HepG2 (cell line): ENCODE measurements around the gene TULP3. TPM values are rescaled to one million over a fixed set of nuclear protein-coding genes. Genes with fewer than 3 reads are reported as not detected.

Source experiments
- ATAC-seq: fragments of 200-7000 bp; cut with Tn5 transposase; 3 replicates; pipeline ENCODE4 v1.9.1; 2020; ENCODE audit warnings: mild to moderate bottlenecking, moderate library complexity
- BruUV-seq: library from RNA; stranded (reverse); fragments of 400-500 nt; replicated peaks from 2 replicates; lab custom pipeline; 2021; lab: Mats Ljungman, UMichigan
- CTCF ChIA-PET: fragments of 300-600 bp; formaldehyde crosslinking; extraction: SDS; loops from one replicate; lab custom pipeline; 2021; ENCODE audit warnings: low total read pairs, inconsistent platforms, low intra/inter-chr PET ratio; lab: Yijun Ruan, JAX
- POLR2A ChIA-PET: fragments of 350-600 bp; sonication (Branson Sonifier 250); formaldehyde crosslinking; loops from one replicate; lab custom pipeline; 2020; ENCODE audit warnings: antibody characterized with exemption, inconsistent platforms; lab: Yijun Ruan, JAX
- DNase-seq: peaks from one replicate; pipeline ENCODE4 v3.0.0-alpha.2; 2015; ENCODE audit warnings: low spot score
- FAIRE-seq: peaks from 3 replicates; lab custom pipeline; 2011; peaks lifted over from hg19 to GRCh38; lab: Jason Lieb, UNC
- H2AFZ ChIP-seq: one replicate; pipeline ENCODE4 v1.6.1; 2011; ENCODE audit warnings: low read length, inconsistent platforms
- H3K27ac ChIP-seq: fragments of 300-600 bp; 3 replicates; pipeline ENCODE4 v1.8.0; 2011; ENCODE audit warnings: mixed run types, mild to moderate bottlenecking, mixed read lengths, low read length, inconsistent platforms; ENCODE audit not compliant: insufficient read depth; ENCODE audit errors: extremely low read length
- H3K27me3 ChIP-seq, 2 experiments: fragments of 200-600 bp in 1 of 2; 2 replicates in 1 of 2; 3 replicates in 1 of 2; pipeline versions ENCODE4 v1.6.0 to v1.8.0; 2011; ENCODE audit warnings: low read length in 2 of 2, mild to moderate bottlenecking in 2 of 2, moderate library complexity in 2 of 2, inconsistent platforms in 1 of 2; ENCODE audit not compliant: insufficient read depth in 2 of 2, control insufficient read depth in 1 of 2
- H3K36me3 ChIP-seq, 2 experiments: fragments of 200-600 bp in 1 of 2; replicated peaks in 1 of 2; 2 replicates in 1 of 2; 3 replicates in 1 of 2; pipeline versions ENCODE4 v1.5.1 to v1.8.0; 2011; ENCODE audit warnings: low read length in 2 of 2, inconsistent platforms in 1 of 2; ENCODE audit not compliant: insufficient read depth in 2 of 2, control insufficient read depth in 1 of 2
- H3K4me1 ChIP-seq: 2 replicates; pipeline ENCODE4 v1.5.1; 2012; ENCODE audit warnings: low read length, inconsistent platforms; ENCODE audit not compliant: insufficient read depth
- H3K4me2 ChIP-seq: 2 replicates; pipeline ENCODE4 v1.6.0; 2011; ENCODE audit warnings: low read depth, low read length, inconsistent platforms
- H3K4me3 ChIP-seq, 3 experiments: fragments of 200-600 bp in 1 of 3; sonication (generic), shearing (Covaris generic) in 1 of 3; replicated peaks in 1 of 3; 2 replicates each; pipeline ENCODE4 v1.5.1; 2011 to 2016; ENCODE audit warnings: low read length in 3 of 3, inconsistent platforms in 2 of 3, low read depth in 2 of 3, mild to moderate bottlenecking in 2 of 3, control low read depth in 1 of 3, mixed read lengths in 1 of 3; ENCODE audit not compliant: insufficient read depth in 1 of 3
- H3K79me2 ChIP-seq: one replicate; pipeline ENCODE4 v1.6.1; 2011; ENCODE audit warnings: low read length, inconsistent platforms; ENCODE audit not compliant: insufficient read depth
- H3K9ac ChIP-seq: 2 replicates; pipeline ENCODE4 v1.6.0; 2011; ENCODE audit warnings: mild to moderate bottlenecking, low read depth, low read length, inconsistent platforms; ENCODE audit not compliant: insufficient read depth
- H3K9me3 ChIP-seq: 2 replicates; pipeline ENCODE4 v1.5.1; 2012; ENCODE audit warnings: mild to moderate bottlenecking, low read length
- H4K20me1 ChIP-seq: 2 replicates; pipeline ENCODE4 v1.6.0; 2011; ENCODE audit warnings: inconsistent platforms, mild to moderate bottlenecking, low read length, moderate library complexity; ENCODE audit not compliant: insufficient read depth
- AGO2 ChIP-seq: fragments of 200-400 bp; formaldehyde crosslinking; optimal IDR thresholded peaks from 2 replicates; pipeline ENCODE3; 2017; ENCODE audit warnings: mild to moderate bottlenecking, low read depth, low read length, moderate library complexity
- CBX2 ChIP-seq, 2 experiments: fragments of 200-600 bp in 1 of 2; sonication (generic); formaldehyde crosslinking in 1 of 2; IDR thresholded peaks; 2 replicates each; pipeline versions ENCODE4 v1.7.0 to v1.8.1; 2018 to 2022; ENCODE audit warnings: low read depth in 2 of 2, low read length in 1 of 2, mild to moderate bottlenecking in 1 of 2, missing genetic modification reagents in 1 of 2
- GATA4 ChIP-seq: sonication (generic); IDR thresholded peaks from 2 replicates; pipeline ENCODE4 v1.6.1; 2016; ENCODE audit warnings: antibody characterized with exemption, low read depth, borderline replicate concordance
- HCFC1 ChIP-seq: fragments of 150-350 bp; IDR thresholded peaks from 2 replicates; pipeline ENCODE4 v1.6.1; 2014; ENCODE audit warnings: low read depth, low read length
- IKZF4 ChIP-seq: sonication (generic); formaldehyde crosslinking; IDR thresholded peaks from 2 replicates; pipeline ENCODE4 v1.5.1; 2020; ENCODE audit warnings: borderline replicate concordance, mild to moderate bottlenecking, low read depth, missing genetic modification reagents; ENCODE audit errors: not compliant biosample characterization
- RBM22 ChIP-seq: fragments of 200-400 bp; formaldehyde crosslinking; optimal IDR thresholded peaks from 2 replicates; pipeline ENCODE3; 2017; ENCODE audit warnings: mild to moderate bottlenecking, low read length, moderate library complexity
- SMAD1 ChIP-seq: sonication (generic); formaldehyde crosslinking; IDR thresholded peaks from 2 replicates; pipeline ENCODE4 v1.4.0; 2020; ENCODE audit warnings: missing genetic modification reagents, low read depth, mild to moderate bottlenecking, borderline replicate concordance
- SP1 ChIP-seq, 2 experiments: fragments of 450-650 bp in 1 of 2; sonication (generic) in 1 of 2; formaldehyde crosslinking in 1 of 2; IDR thresholded peaks; 2 replicates each; pipeline versions ENCODE4 v1.4.0 to v1.6.1; 2016 to 2020; ENCODE audit warnings: missing genetic modification reagents in 1 of 2
- TP53 ChIP-seq: sonication (generic); formaldehyde crosslinking; conservative IDR thresholded peaks from 2 replicates; pipeline ENCODE4 v1.4.0; 2020; ENCODE audit warnings: missing genetic modification reagents
- ZBTB42 ChIP-seq: sonication (generic); formaldehyde crosslinking; IDR thresholded peaks from 2 replicates; pipeline ENCODE4 v1.5.0; 2020; ENCODE audit warnings: mild to moderate bottlenecking, missing genetic modification reagents
- ZNF615 ChIP-seq: sonication (generic); formaldehyde crosslinking; IDR thresholded peaks from 2 replicates; pipeline ENCODE4 v1.5.0; 2020; ENCODE audit warnings: mild to moderate bottlenecking, missing genetic modification reagents, borderline replicate concordance
- ZNF782 ChIP-seq: sonication (generic); formaldehyde crosslinking; IDR thresholded peaks from 2 replicates; pipeline ENCODE4 v1.4.0; 2020; ENCODE audit warnings: missing genetic modification reagents, mild to moderate bottlenecking, borderline replicate concordance
- ZNF883 ChIP-seq: sonication (generic); formaldehyde crosslinking; IDR thresholded peaks from 2 replicates; pipeline ENCODE4 v1.5.1; 2020; ENCODE audit warnings: mild to moderate bottlenecking, missing genetic modification reagents; ENCODE audit errors: not compliant biosample characterization
- WGBS: methylation state at CpG from one replicate; pipeline ENCODE4 v1.1.6; 2017; ENCODE audit warnings: low lambda C conversion rate; 5-methylcytosine and 5-hydroxymethylcytosine counted together
- in situ Hi-C: cut with HindIII; loops from 2 replicates; pipeline ENCODE4 v1.10.0; 2017; ENCODE audit warnings: low pct_unique_long_range_greater_than_20kb; ENCODE audit not compliant: extremely low pct_ligation_motif_present
- intact Hi-C: fragments of 100-400 bp; cut with micrococcal nuclease; formaldehyde crosslinking; loops from one replicate; pipeline ENCODE4 v1.10.0; 2022; ENCODE audit not compliant: unreplicated experiment
- polyA plus RNA-seq, 8 experiments: library from polyadenylated mRNA; depleted of rRNA in 3 of 8; stranded (reverse) in 7 of 8; unstranded in 1 of 8; fragments of >200 nt; fragmentation: Illumina TruSeq in 4 of 8; extraction: Trizol in 4 of 8; gene quantifications; 2 replicates each; pipeline versions ENCODE4 v1.2.1 to v1.2.3, GENCODE V29; 2011 to 2016; ENCODE audit warnings: low read depth in 4 of 8, missing spikeins in 1 of 8, mixed read lengths in 1 of 8; ENCODE audit not compliant: insufficient read depth in 1 of 8
- total RNA-seq, 5 experiments: library from RNA; depleted of rRNA; stranded (reverse); fragments of >200 nt; fragmentation: Illumina TruSeq; extraction: Trizol; gene quantifications; 2 replicates each; pipeline ENCODE4 v1.2.3, GENCODE V29; 2016; ENCODE audit warnings: low read depth in 1 of 5
- TF ChIP-seq, protein P1 (sequence below): sonication (generic); formaldehyde crosslinking; IDR thresholded peaks from 2 replicates; pipeline ENCODE4 v1.5.0; 2020; ENCODE audit warnings: mild to moderate bottlenecking, missing genetic modification reagents, moderate library complexity
- TF ChIP-seq, protein P2 (sequence below): sonication (generic); formaldehyde crosslinking; IDR thresholded peaks from 2 replicates; pipeline ENCODE4 v1.4.0; 2020; ENCODE audit warnings: missing genetic modification reagents, mild to moderate bottlenecking, borderline replicate concordance

TULP3 gene
- total and polyA plus RNA-seq, 2 of the 13 experiments (the other 11 are each of a cell fraction or from before 2014, with no cell fraction given) = 11.2 to 13.2 TPM

DNA sequence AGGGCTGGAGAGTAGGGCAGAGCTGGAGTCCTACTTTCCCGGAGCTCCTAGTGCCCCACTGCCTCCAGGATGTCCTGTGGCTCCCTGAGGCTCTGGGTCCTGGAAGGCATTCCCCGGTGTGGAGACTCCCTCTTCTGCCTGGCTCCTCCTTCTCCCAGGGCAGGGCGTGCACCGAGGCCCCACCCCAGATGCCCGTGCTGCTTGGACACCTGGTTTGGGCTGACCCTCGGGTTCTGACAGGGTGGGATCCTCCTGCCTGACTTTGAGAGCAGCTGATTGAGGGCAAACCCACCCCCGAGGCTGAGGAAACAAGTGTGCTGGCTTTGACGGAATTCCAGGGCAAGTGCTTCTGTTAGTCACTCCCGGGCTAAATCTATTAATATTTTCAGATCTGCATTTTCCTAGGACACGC lies 83.9 kb downstream of the TULP3 start:
- Histone ChIP-seq H3K79me2 (peaks cover 70% of the 10 kb centered on the region), H3K27me3 (no peaks in the 10 kb centered on the region), H3K9me3 (no peaks in the 10 kb centered on the region), H3K27ac (no peak overlapping the region), H3K9ac (no peak overlapping the region), H3K4me3 (no peak overlapping the region), H3K36me3 (peaks cover 16 to 53% of the 10 kb centered on the region in 2 experiments), H3K4me2 (no peak overlapping the region), H2AFZ (no peak overlapping the region), H3K4me1 (no peaks in the 10 kb centered on the region), H4K20me1 (peaks cover 8% of the 10 kb centered on the region; the same call in 1 of the 2 replicates)
- 93% methylated on average over 5 of the region's 10 CpGs for WGBS
- ATAC-seq (no peak), DNase-seq (no peak), FAIRE-seq (no peak)
- ChIA-PET POLR2A (no interaction called here), CTCF (no interaction called here)
- in situ Hi-C loops (no loop called here), intact Hi-C loops (no loop called here)
- BruUV-seq = no TSS peak
- TF ChIP-seq RBM22 (peak; percentile 76), CBX2 (IDR thresholded peaks at IDR 0.05; ENCODE audit: low read depth, low read length) (no peak), CBX2 (CRISPR knock-in tag; IDR thresholded peaks at IDR 0.05; ENCODE audit: low read depth) (no peak), AGO2 (peak; percentile 51)

DNA sequence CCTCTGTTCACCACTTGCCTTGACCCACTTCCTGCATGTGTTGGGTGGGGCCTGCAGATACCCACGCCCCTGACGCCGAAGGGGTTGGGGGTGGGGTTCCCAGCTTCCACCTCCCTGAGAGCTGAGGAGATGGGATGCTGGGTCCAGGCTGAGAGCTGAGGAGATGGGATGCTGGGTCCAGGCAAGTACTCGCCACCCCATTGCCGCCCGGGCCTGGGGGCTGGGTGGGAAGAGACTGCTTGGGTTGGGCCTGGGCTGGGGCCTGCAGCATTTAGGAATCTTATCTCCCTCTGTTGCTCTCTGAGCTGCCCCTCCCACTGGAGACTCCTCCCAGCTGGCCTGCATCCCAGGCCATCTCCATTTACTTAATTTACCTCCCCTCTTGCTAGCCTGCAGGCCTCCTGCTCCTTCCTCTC lies 85.9 kb downstream of the TULP3 start:
- Histone ChIP-seq H2AFZ (no peak overlapping the region), H3K4me2 (no peak overlapping the region), H4K20me1 (peaks cover 10% of the 10 kb centered on the region; the same call in 1 of the 2 replicates), H3K27me3 (no peaks in the 10 kb centered on the region), H3K79me2 (peaks cover 70% of the 10 kb centered on the region), H3K9me3 (no peaks in the 10 kb centered on the region), H3K27ac (no peak overlapping the region), H3K4me3 (no peak overlapping the region), H3K36me3 (peaks cover 20 to 57% of the 10 kb centered on the region in 2 experiments; a peak in 4 of 5 replicates), H3K9ac (no peak overlapping the region), H3K4me1 (no peaks in the 10 kb centered on the region)
- in situ Hi-C loops (no loop called here), intact Hi-C loops (no loop called here)
- WGBS = no CpG with 5 or more reads among the region's 6 CpGs
- ATAC-seq = no peak
- DNase-seq = no peak
- POLR2A ChIA-PET = no interaction called here
- FAIRE-seq = no peak
- no TSS peak for BruUV-seq
- CTCF ChIA-PET = no interaction called here
- TF ChIP-seq, protein P1, sequence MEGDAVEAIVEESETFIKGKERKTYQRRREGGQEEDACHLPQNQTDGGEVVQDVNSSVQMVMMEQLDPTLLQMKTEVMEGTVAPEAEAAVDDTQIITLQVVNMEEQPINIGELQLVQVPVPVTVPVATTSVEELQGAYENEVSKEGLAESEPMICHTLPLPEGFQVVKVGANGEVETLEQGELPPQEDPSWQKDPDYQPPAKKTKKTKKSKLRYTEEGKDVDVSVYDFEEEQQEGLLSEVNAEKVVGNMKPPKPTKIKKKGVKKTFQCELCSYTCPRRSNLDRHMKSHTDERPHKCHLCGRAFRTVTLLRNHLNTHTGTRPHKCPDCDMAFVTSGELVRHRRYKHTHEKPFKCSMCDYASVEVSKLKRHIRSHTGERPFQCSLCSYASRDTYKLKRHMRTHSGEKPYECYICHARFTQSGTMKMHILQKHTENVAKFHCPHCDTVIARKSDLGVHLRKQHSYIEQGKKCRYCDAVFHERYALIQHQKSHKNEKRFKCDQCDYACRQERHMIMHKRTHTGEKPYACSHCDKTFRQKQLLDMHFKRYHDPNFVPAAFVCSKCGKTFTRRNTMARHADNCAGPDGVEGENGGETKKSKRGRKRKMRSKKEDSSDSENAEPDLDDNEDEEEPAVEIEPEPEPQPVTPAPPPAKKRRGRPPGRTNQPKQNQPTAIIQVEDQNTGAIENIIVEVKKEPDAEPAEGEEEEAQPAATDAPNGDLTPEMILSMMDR (CRISPR knock-in tag) = no peak
- TF ChIP-seq IKZF4 = no peak
- TF ChIP-seq HCFC1 = no peak
- no peak for TF ChIP-seq ZNF782
- TF ChIP-seq, protein P2, sequence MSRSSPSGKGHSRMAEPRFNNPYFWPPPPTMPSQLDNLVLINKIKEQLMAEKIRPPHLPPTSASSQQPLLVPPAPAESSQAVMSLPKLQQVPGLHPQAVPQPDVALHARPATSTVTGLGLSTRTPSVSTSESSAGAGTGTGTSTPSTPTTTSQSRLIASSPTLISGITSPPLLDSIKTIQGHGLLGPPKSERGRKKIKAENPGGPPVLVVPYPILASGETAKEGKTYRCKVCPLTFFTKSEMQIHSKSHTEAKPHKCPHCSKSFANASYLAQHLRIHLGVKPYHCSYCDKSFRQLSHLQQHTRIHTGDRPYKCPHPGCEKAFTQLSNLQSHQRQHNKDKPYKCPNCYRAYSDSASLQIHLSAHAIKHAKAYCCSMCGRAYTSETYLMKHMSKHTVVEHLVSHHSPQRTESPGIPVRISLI = no peak
- no peak for TF ChIP-seq SP1 (IDR thresholded peaks at IDR 0.05)
- TF ChIP-seq SP1 (CRISPR knock-in tag; IDR thresholded peaks at IDR 0.05) = no peak
- no peak for TF ChIP-seq GATA4
- no peak for TF ChIP-seq ZNF615 (CRISPR knock-in tag)
- no peak for TF ChIP-seq ZNF883 (CRISPR knock-in tag)
- TF ChIP-seq ZBTB42 (CRISPR knock-in tag) = no peak
- no peak for TF ChIP-seq SMAD1 (CRISPR knock-in tag)
- TF ChIP-seq TP53 (CRISPR knock-in tag) = no peak
